NCI-H1417 (cell line): ENCODE results near the gene GFPT1.

Experiments used
- DNase-seq, 3 experiments: peaks; one replicate each; lab custom pipeline; 2025; lab: John Stamatoyannopoulos, UW

GFPT1 gene

GRCh38 chr2:69291004-69291650 lies 95.9 kb downstream of the GFPT1 start:
- DNase-seq: no peak

GRCh38 chr2:69288429-69288828 lies 98.6 kb downstream of the GFPT1 start:
- DNase-seq: no peak

GRCh38 chr2:69287544-69287943 lies 99.5 kb downstream of the GFPT1 start:
- no peak for DNase-seq

- DNase-seq: no peak
Observed at GRCh38 chr2:69285379-69285894, 101.6 kb downstream of the GFPT1 start.

- DNase-seq: no peak
Observed at GRCh38 chr2:69280796-69281412, 106.1 kb downstream of the GFPT1 start.

GRCh38 chr2:69279931-69280681 lies 106.9 kb downstream of the GFPT1 start:
- DNase-seq: no peak

- no peak for DNase-seq
Observed at GRCh38 chr2:69279211-69279610, 107.8 kb downstream of the GFPT1 start.

GRCh38 chr2:69278366-69278765 lies 108.7 kb downstream of the GFPT1 start:
- DNase-seq: no peak

GRCh38 chr2:69275490-69275889 lies 111.5 kb downstream of the GFPT1 start:
- DNase-seq: no peak

- DNase-seq: peak in 1 of 3 experiments; percentile 9
Observed at GRCh38 chr2:69272803-69273471, 114.1 kb downstream of the GFPT1 start.

- DNase-seq: no peak
Observed at GRCh38 chr2:69271831-69272257, 115.2 kb downstream of the GFPT1 start.
